RWPE1 (cell line): Measurements from ENCODE around the gene STN1.

ENCODE experiments used
- CTCF ChIA-PET: fragments of 350-600 bp; sonication (Branson Sonifier 250); formaldehyde crosslinking; extraction: SDS; loops from one replicate; lab custom pipeline; 2021; lab: Yijun Ruan, JAX
- POLR2A ChIA-PET: fragments of 400-600 bp; formaldehyde crosslinking; extraction: SDS; loops from one replicate; lab custom pipeline; 2020; ENCODE audit warnings: antibody characterized with exemption; ENCODE audit not compliant: low non-redundant PET; lab: Yijun Ruan, JAX
- DNase-seq: peaks from one replicate; pipeline ENCODE4 v3.0.0; 2012; ENCODE audit warnings: low spot score
- H3K27ac ChIP-seq: fragments of 450-650 bp; 2 replicates; pipeline ENCODE4 v1.5.1; 2017
- CTCF ChIP-seq: fragments of 450-650 bp; conservative IDR thresholded peaks from 2 replicates; pipeline ENCODE4 v1.5.1; 2017; ENCODE audit warnings: low read depth, mild to moderate bottlenecking

The STN1 gene

GRCh38 chr10:103890194-103890658 lies 27.8 kb downstream of the STN1 start:
- peak overlapping the region; percentile 80 for H3K27ac ChIP-seq
- CTCF ChIA-PET, result interaction anchor here (0.5 to 0.8 kb wide), 5 partner anchors 10 to 166 kb away, joined by 3 to 4 read pairs (median 3); no protein-coding TSS in a partner anchor

GRCh38 chr10:103889121-103889720 lies 28.8 kb downstream of the STN1 start:
- no peak for DNase-seq
- CTCF ChIA-PET, result interaction anchor here (0.6 to 0.8 kb wide), 3 partner anchors 11 to 386 kb away, joined by 3 to 5 read pairs (median 3); no protein-coding TSS in a partner anchor
- POLR2A ChIA-PET, result interaction anchor here (0.9 kb wide), 1 partner anchor 79 kb away, joined by 3 read pairs; no protein-coding TSS in a partner anchor
- no peak for TF ChIP-seq CTCF
- peak overlapping the region; percentile 80 for H3K27ac ChIP-seq

More at GRCh38 chr10:103890194-103890658, 27.8 kb downstream of the STN1 start:
- no peak for TF ChIP-seq CTCF
- peak; percentile 50 for DNase-seq
- POLR2A ChIA-PET, result interaction anchor here (0.9 kb wide), 1 partner anchor 78 kb away, joined by 3 read pairs; no protein-coding TSS in a partner anchor

- H3K27ac ChIP-seq, result peak overlapping the region; percentile 71
- peak; percentile 86 for TF ChIP-seq CTCF
- DNase-seq, result peak; percentile 91
- ChIA-PET CTCF (interaction anchor here (0.6 to 1.4 kb wide), 24 partner anchors 11 to 1425 kb away, joined by 3 to 7 read pairs (median 4); partner anchors contain the start of gene SFR1), POLR2A (no interaction called here)
Measured at GRCh38 chr10:103888113-103888841, 29.7 kb downstream of the STN1 start.

GRCh38 chr10:103885617-103886016 lies 32.4 kb downstream of the STN1 start:
- CTCF ChIA-PET, result interaction anchor here (0.5 to 2.7 kb wide), 11 partner anchors 9 to 447 kb away, joined by 3 to 11 read pairs (median 4); no protein-coding TSS in a partner anchor
- no peak overlapping the region for H3K27ac ChIP-seq
- POLR2A ChIA-PET, result no interaction called here
- no peak for TF ChIP-seq CTCF
- no peak for DNase-seq

- ChIA-PET POLR2A (no interaction called here), CTCF (interaction anchor here (0.5 to 2.7 kb wide), 14 partner anchors 10 to 446 kb away, joined by 3 to 11 read pairs (median 3); no protein-coding TSS in a partner anchor)
- peak; percentile 78 for TF ChIP-seq CTCF
- peak; percentile 86 for DNase-seq
- peak overlapping the region; percentile 69 for H3K27ac ChIP-seq
Measured at GRCh38 chr10:103884681-103885139, 33.3 kb downstream of the STN1 start.
